G401 (cell line): ENCODE data around the gene NMRK1. TPM values are rescaled to one million over a fixed set of nuclear protein-coding genes. Genes with fewer than 3 reads are reported as not detected.

Source experiments
- DNase-seq: peaks from one replicate; pipeline ENCODE4 v3.0.0-alpha.2; 2015; ENCODE audit warnings: low spot score
- in situ Hi-C: cut with HindIII; loops from 2 replicates; pipeline ENCODE4 v1.10.0; 2016; ENCODE audit warnings: low sequenced_read_pairs, mixed read lengths
- total RNA-seq: library from RNA; depleted of rRNA; stranded (reverse); fragments of >200 nt; shearing (Covaris generic); gene quantifications from 2 replicates; pipeline ENCODE4 v1.2.3, GENCODE V29; 2014; rRNA removed

The NMRK1 gene
- total RNA-seq, result 2.7 and 7.4 TPM in 2 replicates

DNA sequence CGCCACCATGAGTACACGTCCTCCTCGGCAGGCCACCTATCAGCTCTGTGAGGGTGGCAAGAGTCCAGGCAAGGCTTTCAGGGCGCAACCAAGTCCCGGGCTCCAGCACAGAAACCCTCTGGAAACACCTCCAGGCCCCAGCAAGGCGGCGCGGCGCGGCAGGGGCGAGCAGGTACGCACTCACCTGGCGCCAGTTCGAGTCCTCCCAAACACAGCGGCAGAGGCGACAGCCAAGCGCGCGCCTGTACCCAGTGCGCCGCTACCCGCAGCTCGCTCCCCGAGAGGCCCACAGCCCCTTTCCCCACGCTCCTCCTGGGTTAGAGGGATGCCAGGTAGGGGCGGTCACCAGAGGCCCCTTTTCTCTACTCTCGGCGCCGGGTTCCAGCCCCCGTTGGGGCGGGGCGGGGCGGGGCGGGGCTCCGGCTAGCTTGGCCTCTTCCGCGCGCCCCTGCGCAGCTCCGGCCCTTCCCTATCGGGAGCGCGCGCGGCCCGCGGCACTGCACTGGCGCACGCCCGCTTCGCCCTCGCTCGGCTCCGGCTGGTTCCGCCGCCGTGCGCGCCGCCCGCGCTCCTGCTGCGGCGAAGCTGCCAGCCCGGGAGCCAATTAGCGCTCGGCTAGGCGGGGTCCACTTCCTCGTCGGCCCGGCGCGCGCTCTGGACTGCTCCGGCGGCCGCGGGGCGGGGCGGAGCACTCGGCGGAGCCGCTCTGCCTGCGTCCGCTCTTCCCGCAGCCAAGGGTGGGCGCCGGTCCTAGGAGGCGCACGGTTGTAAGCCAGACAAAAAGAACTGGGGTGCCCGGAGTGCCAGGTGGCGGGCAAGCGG, at the start of gene NMRK1, which contains the start of gene OSTF1:
NMRK1 (minus strand) TSS at position 332 of the 822 bp plus-strand sequence. CDS start 5,040 bp downstream, outside the sequence.
OSTF1 (plus strand) TSS at position 691 of the 822 bp plus-strand sequence. CDS start 179 bp downstream, outside the sequence.
- peak; percentile 93 for DNase-seq
- in situ Hi-C loops, result no loop called here

DNA sequence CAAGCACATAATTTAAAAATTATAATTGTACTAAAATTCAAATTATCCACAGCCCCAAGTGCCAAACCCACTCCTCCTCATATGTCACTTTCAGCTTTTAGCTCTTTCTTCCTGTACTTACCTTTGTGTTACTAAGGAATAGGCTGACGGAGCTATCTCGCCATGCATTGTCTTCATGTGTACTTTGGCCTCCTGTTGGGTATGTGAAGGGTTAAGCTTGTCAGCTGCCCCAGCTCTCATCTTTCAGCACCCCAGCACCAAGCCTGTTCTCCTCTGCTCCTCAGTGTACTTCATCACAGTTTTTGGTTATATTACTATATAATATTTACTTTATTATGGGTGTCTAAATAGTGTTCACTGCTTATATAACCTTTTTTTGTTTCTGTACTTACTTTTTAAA, 46.5 kb upstream of the NMRK1 start:
- no peak for DNase-seq

DNA sequence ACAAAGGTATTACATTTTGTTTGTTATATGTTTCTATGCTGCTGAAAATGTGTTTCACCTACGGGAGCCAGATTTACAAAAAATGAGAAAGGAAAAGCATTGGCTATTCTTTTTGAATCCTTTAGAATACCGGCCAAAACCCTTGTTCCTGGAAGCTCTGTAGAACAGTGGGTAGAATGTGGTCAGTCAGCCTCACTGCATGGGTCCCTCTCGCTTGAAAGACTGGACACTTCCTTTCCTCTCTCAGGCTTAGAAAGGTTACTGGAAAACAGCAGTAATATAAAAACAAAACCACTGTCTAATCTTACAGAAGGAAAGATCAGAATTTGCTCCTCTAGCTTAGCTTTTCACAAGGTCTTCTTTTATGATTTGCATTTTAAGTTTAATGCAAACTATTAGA, 45.4 kb upstream of the NMRK1 start:
- in situ Hi-C loops, result no loop called here

More for the DNA sequence above, 46.5 kb upstream of the NMRK1 start:
- in situ Hi-C loops, result no loop called here

DNA sequence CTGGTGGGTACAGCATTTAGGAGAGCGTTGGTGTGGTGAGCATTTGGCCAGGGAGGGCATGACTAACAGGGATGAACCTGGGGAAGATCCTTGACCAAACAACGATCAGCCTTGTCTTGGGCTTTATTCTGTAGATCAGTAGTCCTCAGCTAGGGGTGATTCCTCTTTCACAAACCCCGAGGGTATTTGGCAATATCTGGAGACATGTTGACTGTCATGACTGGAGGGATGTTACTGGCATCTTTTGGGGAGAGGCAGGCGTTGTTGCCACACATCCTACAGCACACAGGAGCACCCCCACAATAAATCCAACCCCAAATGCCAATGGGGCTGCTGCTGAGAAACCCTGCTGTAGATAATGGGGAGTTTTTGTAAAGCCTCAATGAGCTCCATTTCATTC, 44.3 kb upstream of the NMRK1 start:
- in situ Hi-C loops, result no loop called here
- no peak for DNase-seq

More for the DNA sequence above, 45.4 kb upstream of the NMRK1 start:
- peak; percentile 5 for DNase-seq

DNA sequence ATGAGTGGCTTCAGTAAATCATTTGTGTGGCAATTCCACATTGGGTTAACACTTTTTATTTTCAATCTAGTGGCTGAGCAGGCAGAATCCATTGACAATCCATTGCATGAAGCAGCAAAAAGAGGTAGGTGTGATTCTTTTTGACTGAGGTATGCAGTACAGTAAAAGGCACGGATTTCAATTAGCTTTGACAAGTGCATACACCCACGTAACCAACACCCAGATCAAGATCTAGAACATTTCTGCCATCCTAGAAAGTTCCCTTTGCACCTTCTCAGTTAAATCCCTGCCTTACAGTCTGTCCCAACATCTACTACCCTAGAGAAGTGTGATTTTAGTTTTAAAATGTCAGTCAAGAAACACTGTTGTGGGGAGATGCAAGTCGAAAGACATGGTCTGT, 43.7 kb upstream of the NMRK1 start:
- in situ Hi-C loops, result no loop called here
- DNase-seq, result no peak

DNA sequence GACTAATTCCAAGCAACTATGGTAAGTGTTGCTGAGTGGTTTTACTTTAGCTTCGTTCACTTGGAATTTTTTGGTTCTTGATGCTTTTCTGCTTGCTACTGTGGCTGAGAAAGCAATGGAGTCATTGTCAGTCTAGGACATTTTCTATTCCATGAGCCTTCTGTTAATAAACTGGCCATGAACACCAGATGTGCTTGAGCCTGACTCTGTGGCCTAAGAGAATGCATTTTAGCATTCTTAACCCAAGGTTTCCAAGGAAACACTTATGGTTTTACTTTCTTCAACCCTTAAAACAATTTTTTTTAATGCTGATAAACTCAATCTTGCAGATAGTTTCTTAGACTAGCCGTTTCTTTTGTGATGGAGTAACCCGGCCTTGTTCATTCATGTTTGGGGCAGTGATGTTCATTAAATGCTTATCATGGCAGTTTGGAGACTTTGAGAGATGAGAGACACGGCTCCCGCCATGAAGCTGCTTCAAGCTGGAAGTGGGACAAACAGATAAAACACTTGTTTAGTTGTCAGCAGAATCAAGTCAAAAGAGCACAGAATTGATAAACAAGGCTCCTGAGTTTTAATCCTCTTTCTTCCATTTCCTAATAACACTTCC, 42.8 kb upstream of the NMRK1 start:
- in situ Hi-C loops, result no loop called here
- DNase-seq, result no peak

DNA sequence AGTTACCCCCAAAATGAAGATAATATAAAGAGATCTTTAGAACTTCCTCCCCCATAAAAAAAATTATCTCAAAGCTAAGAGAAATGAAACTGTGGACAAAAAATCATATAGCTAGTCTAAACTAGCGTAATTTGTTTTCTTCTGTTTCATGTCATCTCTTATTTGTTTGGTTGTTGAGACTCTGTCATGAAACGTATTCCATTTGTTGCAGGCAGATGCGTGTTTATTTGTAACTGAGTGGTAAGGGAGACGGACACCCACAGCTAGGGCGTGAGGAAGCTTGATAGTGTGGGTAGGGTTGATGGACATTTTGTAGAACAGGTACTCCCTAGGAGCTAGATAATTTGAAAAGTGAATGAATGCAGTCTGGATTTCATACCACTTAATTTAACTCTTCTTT, 42.2 kb upstream of the NMRK1 start:
- in situ Hi-C loops, result no loop called here
- no peak for DNase-seq

DNA sequence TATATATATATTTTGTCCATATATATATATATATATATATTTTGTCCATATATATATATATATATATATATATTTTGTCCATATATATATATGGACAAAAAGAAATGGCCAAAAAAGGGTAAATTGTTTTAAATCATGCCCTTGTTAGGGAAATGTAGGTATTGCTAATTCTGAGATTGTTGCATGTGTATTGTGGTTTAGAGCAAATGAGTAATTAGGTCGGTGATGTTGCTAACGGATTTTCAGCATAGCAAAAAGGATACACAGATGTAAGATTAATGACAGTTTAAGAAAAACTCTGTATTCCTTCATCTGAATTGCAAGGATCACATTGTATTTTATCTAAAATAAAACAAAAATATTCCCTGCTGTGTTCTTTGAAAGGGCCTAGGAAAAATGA, 40.6 kb upstream of the NMRK1 start:
- in situ Hi-C loops, result no loop called here
- no peak for DNase-seq

DNA sequence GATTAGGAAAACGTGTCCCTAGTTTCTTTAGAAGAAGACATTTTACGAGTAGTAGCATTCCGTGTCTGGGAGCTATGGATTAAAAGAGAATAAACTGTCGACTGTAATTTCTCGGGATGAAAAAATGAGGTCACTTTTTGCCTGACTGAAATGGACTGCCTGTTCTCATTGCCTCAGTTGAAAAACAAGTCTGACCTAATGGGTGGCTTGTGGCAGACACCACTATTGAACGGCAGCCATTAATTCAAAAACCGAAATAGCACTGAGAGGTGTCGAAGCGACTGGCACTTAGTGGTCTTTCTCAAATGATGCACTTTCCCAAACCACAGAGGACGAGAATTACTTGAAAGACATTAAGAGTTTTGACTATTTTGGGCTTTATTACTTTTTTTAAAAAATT, 35.7 kb upstream of the NMRK1 start:
- in situ Hi-C loops, result no loop called here
- no peak for DNase-seq

DNA sequence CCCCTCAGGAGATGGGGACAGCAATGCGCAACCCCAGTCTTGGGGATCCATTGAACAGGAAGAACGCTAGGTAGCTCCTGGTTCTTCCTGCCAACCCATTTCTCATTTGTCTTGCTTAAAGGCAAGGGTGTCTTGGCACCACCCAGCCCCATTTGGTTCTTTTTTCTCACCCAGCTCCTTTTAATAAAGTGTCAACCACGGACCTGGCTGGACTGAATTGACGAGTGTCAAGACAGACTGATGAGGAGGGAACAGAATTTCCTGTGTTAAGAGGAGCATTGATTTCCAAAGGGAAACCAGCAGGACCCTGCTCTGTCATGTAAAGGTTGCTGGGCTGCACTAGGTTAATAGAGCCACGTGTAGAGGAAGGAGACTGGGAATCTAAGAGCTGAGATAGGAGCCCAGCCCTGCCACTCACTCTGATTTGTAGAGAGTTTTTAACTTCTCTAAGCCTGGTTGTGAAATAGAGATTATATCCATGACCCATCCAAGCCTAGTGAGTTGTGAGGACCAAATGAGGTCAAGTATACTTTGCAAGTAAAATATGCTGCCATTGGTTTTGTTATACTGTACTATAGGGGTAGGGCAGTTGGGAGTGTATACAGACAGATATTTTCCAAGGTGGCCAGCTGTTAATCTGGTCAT, 34.1 kb upstream of the NMRK1 start:
- in situ Hi-C loops, result no loop called here
- no peak for DNase-seq

DNA sequence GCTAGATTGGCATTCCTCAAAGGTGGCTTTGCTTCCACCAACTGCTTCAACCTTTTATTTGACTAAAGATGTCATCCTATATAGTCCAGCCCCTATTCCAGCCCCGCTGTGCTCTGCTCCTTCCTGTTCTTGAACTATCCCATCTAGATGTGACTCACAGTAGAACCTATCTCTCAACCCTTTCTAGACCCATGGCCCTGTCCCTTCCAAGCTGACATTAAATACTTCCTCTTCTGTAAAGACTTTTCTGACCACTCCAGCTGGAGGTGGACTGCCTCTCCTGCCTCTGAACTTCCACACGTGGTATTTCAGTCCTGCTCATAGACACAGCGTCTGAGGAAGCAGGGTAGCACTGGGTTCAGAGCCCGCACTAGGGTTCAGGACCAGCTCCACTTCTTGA, 32.7 kb upstream of the NMRK1 start:
- no peak for DNase-seq

DNA sequence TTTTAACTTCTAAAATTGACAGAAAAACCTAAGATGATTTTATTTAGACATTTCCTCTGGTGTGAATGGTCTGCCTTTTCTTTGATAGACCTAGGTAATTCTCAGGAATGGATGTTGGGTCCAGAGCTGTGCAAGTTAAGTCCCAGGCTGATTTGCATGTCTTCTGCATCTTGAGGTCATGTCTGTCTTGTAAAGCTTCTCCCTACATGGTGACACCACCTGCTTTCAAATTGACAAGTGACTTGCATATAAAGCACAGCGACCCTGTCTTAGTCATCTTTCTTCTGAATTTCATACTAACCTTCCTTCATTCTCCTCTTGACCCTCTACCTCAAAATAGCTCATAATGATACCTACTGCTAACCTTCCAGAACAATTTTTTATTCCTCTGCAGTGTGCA, 29.6 kb upstream of the NMRK1 start:
- no peak for DNase-seq
- in situ Hi-C loops, result no loop called here

More for the DNA sequence above, 32.7 kb upstream of the NMRK1 start:
- in situ Hi-C loops, result no loop called here

DNA sequence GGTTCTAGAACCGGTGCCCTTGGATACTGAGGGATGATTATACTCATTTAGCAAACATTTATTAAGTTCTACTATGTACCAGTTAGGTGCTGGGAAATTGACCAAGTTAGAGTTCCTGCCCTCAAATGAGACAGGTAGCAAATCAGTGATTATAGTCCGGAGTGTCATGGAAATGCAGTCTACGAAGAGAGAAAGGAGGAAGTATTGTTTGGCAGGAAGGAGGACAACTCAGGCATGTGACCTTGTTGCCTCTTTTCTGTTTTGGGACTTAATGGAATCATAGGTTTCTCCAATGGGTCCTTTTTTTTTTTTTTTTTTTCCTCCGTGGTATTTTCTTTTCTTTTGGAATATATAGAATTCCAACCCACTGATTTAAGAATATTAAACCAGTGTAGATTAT, 28.4 kb upstream of the NMRK1 start:
- in situ Hi-C loops, result no loop called here
- DNase-seq, result no peak

DNA sequence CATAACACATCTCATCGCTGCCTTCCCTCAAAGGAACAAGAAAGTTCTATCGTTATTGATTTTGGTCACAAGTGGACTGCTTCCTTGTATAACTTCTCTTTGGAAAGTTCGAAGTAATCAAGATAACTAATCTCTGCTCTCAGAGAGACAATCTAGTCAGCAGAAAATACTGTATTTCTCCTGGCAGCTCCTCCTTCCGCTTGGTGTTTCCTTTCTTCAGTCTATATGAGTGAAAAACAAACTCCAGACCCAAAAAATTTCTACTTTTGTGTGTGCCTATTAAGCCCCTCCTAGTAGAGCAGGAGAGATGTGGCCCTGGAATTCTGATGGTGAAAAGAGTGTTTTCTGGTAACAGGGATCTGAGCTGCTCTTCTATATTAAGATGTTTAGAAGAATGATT, 24.8 kb upstream of the NMRK1 start:
- in situ Hi-C loops, result no loop called here
- no peak for DNase-seq

DNA sequence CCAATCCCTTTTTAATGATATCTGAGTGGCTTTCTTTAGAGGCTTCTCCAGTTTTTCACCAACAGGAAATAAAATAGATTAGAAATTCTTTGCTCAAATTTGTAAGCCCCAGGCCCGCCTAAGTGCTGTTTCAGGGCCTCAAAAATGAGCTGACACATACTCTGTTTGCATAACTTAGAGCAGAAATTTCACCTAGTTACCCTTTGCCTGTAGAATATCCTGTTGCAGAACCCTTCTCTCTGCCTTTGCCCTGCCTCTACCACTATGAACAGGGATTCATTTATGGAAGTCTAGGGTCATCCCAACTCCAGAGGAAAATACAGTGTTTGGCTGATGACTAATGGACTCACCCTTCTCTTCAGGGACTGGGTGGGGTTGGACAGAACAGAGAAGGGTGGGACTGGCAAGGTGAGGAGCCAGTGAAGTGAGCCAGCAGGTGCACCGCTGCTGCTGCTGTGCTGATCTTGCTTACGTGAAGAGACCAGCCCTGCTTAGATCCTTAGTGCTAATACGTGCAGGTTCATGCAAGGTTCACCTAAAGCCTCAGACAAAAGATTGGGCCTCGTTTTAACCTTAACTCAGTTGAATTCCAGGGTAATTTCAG, 23.2 kb upstream of the NMRK1 start:
- no peak for DNase-seq
- in situ Hi-C loops, result no loop called here

DNA sequence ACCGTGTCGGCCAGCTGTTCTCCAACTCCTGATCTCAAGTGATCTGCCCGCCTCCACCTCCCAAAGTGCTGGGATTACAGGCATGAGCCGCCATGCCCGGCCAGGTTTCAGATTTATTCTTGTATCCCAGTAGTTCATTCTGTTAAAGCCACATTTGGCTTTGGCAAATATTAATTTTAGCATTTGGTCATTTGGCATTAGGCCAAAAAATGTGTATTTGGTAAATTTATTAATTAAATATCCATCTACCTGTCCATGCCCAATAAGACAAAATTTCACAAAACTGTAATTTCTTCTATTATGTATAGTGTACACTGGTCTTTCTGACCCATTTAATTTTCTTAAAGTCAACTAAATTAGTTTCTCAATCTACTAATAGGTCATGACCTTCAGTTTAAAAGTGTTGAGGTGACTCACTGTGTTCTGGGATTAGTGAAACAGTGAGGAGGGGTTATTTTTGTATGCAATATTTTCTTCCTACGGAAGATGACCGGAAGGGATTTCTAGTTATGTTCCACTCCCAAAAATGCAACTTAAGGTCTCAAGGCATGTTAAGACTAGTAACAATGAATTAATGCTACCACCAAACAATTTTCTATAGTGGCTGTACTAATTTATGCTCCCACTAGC, 21.4 kb upstream of the NMRK1 start:
- DNase-seq, result no peak
- in situ Hi-C loops, result no loop called here

DNA sequence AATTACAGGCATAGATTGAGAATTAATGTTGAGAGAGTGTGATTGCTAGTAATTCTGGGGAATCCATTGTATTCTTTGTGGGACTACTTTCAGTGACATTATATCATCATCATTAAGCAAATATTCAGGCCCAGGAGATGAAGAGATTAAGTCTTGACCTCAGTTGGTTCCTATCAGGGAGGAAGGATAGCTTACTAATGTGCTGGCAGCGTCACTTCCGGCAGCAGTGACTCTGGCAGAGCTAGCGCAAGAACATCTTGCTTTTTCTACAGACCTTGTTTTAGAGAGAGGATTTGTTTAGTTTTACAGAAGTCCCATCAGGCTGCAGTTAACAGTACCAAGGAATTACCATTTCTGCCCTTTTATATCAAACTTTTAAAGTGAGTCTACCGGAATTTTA, 20.6 kb upstream of the NMRK1 start:
- in situ Hi-C loops, result no loop called here
- DNase-seq, result no peak

DNA sequence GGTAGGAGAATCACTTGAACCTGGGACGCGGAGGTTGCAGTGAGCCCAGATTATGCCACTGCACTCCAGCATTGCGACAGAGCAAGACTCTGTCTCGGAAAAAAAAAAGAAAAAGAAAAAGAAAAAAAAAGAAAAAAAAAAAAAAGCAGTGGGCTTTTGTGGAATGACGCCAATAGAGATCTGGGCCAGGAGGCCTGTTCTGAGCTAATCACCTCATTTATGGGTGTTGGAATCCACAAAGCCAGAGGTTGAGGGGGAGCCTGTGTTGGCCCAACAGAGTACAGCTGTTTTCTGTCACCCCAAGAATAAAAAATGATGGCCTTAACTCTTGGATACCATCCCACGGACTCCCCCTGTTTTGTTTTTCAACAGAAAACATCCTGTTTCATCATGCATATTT, 18.9 kb upstream of the NMRK1 start:
- in situ Hi-C loops, result no loop called here
- DNase-seq, result no peak

DNA sequence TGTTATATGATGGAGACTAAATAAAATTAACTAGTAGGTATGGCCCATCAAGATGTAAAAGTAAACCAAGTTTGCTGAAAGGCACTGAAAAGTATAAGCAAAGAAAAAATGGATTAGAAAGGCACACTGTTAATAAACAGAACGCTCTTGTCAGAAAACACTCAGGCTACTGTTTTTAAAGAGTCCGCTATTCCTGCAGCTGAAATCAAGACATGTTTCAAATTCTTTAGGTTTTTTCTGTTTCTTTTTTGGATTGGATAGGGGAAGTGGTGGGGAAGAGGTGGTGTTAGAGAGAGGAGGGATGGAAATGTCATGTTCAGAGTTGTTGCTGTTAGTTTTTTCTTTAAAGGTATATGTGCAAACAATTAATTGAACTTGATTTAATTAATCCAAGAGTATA, 17.9 kb upstream of the NMRK1 start:
- in situ Hi-C loops, result no loop called here
- DNase-seq, result no peak
